Measurements from ENCODE around the gene PLAC8L1.

Gene PLAC8L1

DNA sequence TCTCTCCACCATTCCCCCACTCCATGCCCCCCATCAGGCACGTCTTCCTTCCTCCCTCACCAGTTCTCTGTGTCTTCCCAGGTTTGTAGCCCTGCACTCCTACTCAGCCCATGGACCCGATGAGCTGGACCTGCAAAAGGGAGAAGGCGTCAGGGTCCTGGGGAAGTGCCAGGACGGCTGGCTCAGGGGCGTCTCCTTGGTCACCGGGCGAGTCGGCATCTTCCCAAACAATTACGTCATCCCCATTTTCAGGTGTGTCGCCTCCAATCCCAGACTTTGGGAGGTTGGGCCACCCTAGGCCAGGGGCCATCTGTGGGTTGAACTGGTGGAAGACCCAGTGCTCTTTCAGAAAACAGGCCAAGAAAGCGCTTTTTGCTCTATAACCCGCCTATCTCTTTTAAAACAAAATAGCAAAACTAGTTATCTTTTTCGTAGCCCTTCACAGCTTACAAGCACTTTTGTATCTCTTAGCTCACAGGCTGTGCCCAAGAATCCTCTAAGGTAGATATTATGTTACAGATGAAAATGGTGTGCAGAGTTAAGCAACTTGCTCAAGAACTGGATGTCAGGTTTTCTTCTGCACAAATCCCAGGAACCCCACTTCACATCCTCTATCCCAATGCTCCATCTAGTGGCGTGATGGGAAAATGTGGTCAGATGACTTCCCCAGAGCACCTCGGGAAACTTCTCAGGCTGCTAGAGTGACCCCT lies 56.2 kb downstream of the PLAC8L1 start:
- Histone ChIP-seq H3K27me3 (ENCODE audit: insufficient read depth, low read depth) (no peaks in the 10 kb centered on the region), H2AFZ (ENCODE audit: low read depth) (no peak overlapping the region), H3K79me2 (ENCODE audit: insufficient read depth, low read depth) (no peaks in the 10 kb centered on the region), H3K4me3 (IDR thresholded peaks at IDR 0.05; ENCODE audit: insufficient read depth, low read depth, low read length) (no peak overlapping the region), H3K9ac (no peak overlapping the region), H3K4me2 (no peak overlapping the region), H3K36me3 (ENCODE audit: insufficient read depth) (no peaks in the 10 kb centered on the region), H3K27ac (no peak overlapping the region), H4K20me1 (ENCODE audit: insufficient read depth) (no peaks in the 10 kb centered on the region), H3K4me1 (ENCODE audit: low read depth, poor library complexity, severe bottlenecking) (peaks cover 35% of the 10 kb centered on the region)
- TF ChIP-seq, protein P1, sequence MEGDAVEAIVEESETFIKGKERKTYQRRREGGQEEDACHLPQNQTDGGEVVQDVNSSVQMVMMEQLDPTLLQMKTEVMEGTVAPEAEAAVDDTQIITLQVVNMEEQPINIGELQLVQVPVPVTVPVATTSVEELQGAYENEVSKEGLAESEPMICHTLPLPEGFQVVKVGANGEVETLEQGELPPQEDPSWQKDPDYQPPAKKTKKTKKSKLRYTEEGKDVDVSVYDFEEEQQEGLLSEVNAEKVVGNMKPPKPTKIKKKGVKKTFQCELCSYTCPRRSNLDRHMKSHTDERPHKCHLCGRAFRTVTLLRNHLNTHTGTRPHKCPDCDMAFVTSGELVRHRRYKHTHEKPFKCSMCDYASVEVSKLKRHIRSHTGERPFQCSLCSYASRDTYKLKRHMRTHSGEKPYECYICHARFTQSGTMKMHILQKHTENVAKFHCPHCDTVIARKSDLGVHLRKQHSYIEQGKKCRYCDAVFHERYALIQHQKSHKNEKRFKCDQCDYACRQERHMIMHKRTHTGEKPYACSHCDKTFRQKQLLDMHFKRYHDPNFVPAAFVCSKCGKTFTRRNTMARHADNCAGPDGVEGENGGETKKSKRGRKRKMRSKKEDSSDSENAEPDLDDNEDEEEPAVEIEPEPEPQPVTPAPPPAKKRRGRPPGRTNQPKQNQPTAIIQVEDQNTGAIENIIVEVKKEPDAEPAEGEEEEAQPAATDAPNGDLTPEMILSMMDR (conservative IDR thresholded peaks at IDR 0.05; ENCODE audit: low read depth, low read length): peak; percentile 51; the same call in 1 of the 2 replicates

- H3K79me2 ChIP-seq (ENCODE audit: insufficient read depth, low read depth): no peaks in the 10 kb centered on the region
- H3K4me3 ChIP-seq (IDR thresholded peaks at IDR 0.05; ENCODE audit: insufficient read depth, low read depth, low read length): no peak overlapping the region
- H3K4me2 ChIP-seq: peak overlapping the region; percentile 34
- H4K20me1 ChIP-seq (ENCODE audit: insufficient read depth): no peaks in the 10 kb centered on the region
- H3K27me3 ChIP-seq (ENCODE audit: insufficient read depth, low read depth): no peaks in the 10 kb centered on the region
- no peaks in the 10 kb centered on the region for H3K36me3 ChIP-seq (ENCODE audit: insufficient read depth)
- no peak overlapping the region for H3K9ac ChIP-seq
- H3K27ac ChIP-seq: peak overlapping the region; percentile 30; the same call in 1 of the 2 replicates
- TF ChIP-seq, protein P1 (conservative IDR thresholded peaks at IDR 0.05; ENCODE audit: low read depth, low read length): no peak
- H2AFZ ChIP-seq (ENCODE audit: low read depth): peak overlapping the region; percentile 25; the same call in 1 of the 2 replicates
- H3K4me1 ChIP-seq (ENCODE audit: low read depth, poor library complexity, severe bottlenecking): peaks cover 35% of the 10 kb centered on the region
These were observed 58.0 kb downstream of the PLAC8L1 start for GRCh38 chr5:146047396-146047795.

DNA sequence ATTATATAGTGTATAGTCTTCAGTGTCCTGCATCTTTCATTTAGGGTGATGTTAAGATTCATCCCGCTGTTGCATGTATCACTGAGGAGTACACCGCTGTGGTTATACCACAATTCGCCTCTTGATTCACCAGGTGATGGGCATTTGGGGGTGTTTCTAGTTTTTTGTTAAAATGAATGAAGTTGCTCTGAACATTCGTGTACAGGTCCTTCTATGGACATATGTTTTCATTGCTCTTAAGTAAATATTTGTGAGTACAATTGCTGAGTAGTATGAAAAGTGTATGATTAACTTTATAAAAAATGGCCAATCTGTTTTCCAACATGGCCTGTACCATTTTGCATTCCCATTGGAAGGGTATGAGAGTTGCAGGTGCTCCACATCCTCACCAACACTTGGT lies 61.7 kb downstream of the PLAC8L1 start:
- Histone ChIP-seq H3K4me1 (ENCODE audit: low read depth, poor library complexity, severe bottlenecking) (peaks cover 28% of the 10 kb centered on the region), H2AFZ (ENCODE audit: low read depth) (no peak overlapping the region)

DNA sequence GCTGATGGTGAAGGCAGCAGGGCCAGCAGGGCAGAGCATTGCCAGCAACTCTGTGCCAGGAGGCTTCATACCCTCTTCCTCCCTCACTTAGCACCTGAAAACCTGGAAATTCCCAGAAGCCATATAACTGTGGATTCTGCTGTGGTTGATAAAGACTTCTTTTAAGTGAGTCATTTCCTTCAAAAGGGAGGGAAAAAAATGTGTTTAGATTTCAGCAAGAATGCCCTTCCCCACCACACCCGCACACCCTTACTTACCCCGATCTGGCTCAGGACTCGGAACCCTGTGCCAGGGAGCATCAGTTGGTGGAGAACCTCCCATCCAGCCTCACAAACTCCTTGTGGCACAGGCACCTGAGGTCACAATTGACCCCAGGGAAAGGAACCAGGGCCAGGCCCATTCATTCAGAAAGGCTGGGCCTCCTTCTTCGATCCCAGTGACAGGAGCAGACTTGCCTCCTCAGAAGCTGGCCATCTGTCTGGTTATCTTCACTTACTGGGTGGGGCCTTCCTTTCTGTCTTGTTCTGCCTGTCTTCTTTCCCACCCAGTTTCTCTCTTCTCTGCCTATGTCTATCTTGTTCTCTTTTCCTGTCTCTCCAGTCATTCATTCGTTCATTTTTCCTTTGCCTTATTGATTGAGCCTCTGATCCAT lies 62.6 kb downstream of the PLAC8L1 start:
- no peaks in the 10 kb centered on the region for H3K27me3 ChIP-seq (ENCODE audit: insufficient read depth, low read depth)
- H3K9ac ChIP-seq: no peak overlapping the region
- TF ChIP-seq, protein P1 (conservative IDR thresholded peaks at IDR 0.05; ENCODE audit: low read depth, low read length): no peak
- H3K4me3 ChIP-seq (IDR thresholded peaks at IDR 0.05; ENCODE audit: insufficient read depth, low read depth, low read length): no peak overlapping the region
- no peaks in the 10 kb centered on the region for H3K36me3 ChIP-seq (ENCODE audit: insufficient read depth)
- H4K20me1 ChIP-seq (ENCODE audit: insufficient read depth): no peaks in the 10 kb centered on the region
- peaks cover 18% of the 10 kb centered on the region for H3K4me1 ChIP-seq (ENCODE audit: low read depth, poor library complexity, severe bottlenecking)
- no peak overlapping the region for H3K27ac ChIP-seq
- no peaks in the 10 kb centered on the region for H3K79me2 ChIP-seq (ENCODE audit: insufficient read depth, low read depth)
- no peak overlapping the region for H3K4me2 ChIP-seq
- no peak overlapping the region for H2AFZ ChIP-seq (ENCODE audit: low read depth)

More for the DNA sequence above, 61.7 kb downstream of the PLAC8L1 start:
- no peaks in the 10 kb centered on the region for H3K79me2 ChIP-seq (ENCODE audit: insufficient read depth, low read depth)
- no peak overlapping the region for H3K27ac ChIP-seq
- H3K9ac ChIP-seq: no peak overlapping the region
- H3K36me3 ChIP-seq (ENCODE audit: insufficient read depth): no peaks in the 10 kb centered on the region
- TF ChIP-seq, protein P1 (conservative IDR thresholded peaks at IDR 0.05; ENCODE audit: low read depth, low read length): no peak
- H3K4me3 ChIP-seq (IDR thresholded peaks at IDR 0.05; ENCODE audit: insufficient read depth, low read depth, low read length): no peak overlapping the region
- no peak overlapping the region for H3K4me2 ChIP-seq
- H3K27me3 ChIP-seq (ENCODE audit: insufficient read depth, low read depth): no peaks in the 10 kb centered on the region
- no peaks in the 10 kb centered on the region for H4K20me1 ChIP-seq (ENCODE audit: insufficient read depth)
